IMR-90 (cell line): ENCODE measurements around the gene OPCML. TPM values are rescaled to one million over a fixed set of nuclear protein-coding genes. Genes with fewer than 3 reads are reported as not detected.

Source experiments
- ATAC-seq: fragments of 200-7000 bp; cut with Tn5 transposase; 2 replicates; pipeline ENCODE4 v1.9.1; 2020; ENCODE audit warnings: low read depth, mild to moderate bottlenecking, moderate library complexity
- BruUV-seq: library from RNA; stranded (reverse); fragments of 400-500 nt; replicated peaks from 2 replicates; lab custom pipeline; 2021; lab: Mats Ljungman, UMichigan
- CTCF ChIA-PET: fragments of 300-600 bp; formaldehyde crosslinking; extraction: SDS; loops from one replicate; lab custom pipeline; 2021; ENCODE audit warnings: antibody characterized with exemption; lab: Yijun Ruan, JAX
- POLR2A ChIA-PET: fragments of 300-600 bp; sonication (Branson Sonifier 250); formaldehyde crosslinking; loops from one replicate; lab custom pipeline; 2022; ENCODE audit warnings: antibody characterized with exemption; ENCODE audit not compliant: unreplicated experiment; lab: Charles Lee
- DNase-seq: peaks from one replicate; pipeline ENCODE4 v3.0.0; 2013
- H2AFZ ChIP-seq: replicated peaks from 2 replicates; pipeline ENCODE3; 2013; ENCODE audit warnings: low read length, mild to moderate bottlenecking; ENCODE audit not compliant: poor library complexity
- H2AK5ac ChIP-seq: 2 replicates; pipeline ENCODE4 v1.6.1; 2013; ENCODE audit warnings: low read depth, low read length, inconsistent platforms
- H2AK9ac ChIP-seq: replicated peaks from 2 replicates; pipeline ENCODE3; 2013; ENCODE audit warnings: mild to moderate bottlenecking, low read depth, low read length, moderate library complexity; ENCODE audit not compliant: poor library complexity
- H2BK120ac ChIP-seq: 2 replicates; pipeline ENCODE4 v1.6.1; 2013; ENCODE audit warnings: low read depth, low read length, inconsistent platforms
- H2BK15ac ChIP-seq: 3 replicates; pipeline ENCODE4 v1.6.1; 2013; ENCODE audit warnings: low read depth, low read length, inconsistent platforms
- H2BK20ac ChIP-seq: 2 replicates; pipeline ENCODE4 v1.6.1; 2013; ENCODE audit warnings: low read depth, mild to moderate bottlenecking, inconsistent platforms, low read length, moderate library complexity
- H2BK5ac ChIP-seq: 2 replicates; pipeline ENCODE4 v1.6.1; 2013; ENCODE audit warnings: mild to moderate bottlenecking, low read depth, low read length, inconsistent platforms; ENCODE audit not compliant: poor library complexity, severe bottlenecking
- H3K14ac ChIP-seq: replicated peaks from 2 replicates; pipeline ENCODE4 v1.6.1; 2013; ENCODE audit warnings: low read depth, low read length, inconsistent platforms
- H3K18ac ChIP-seq: 2 replicates; pipeline ENCODE4 v1.6.1; 2013; ENCODE audit warnings: low read depth, low read length, control low read depth
- H3K23ac ChIP-seq: 2 replicates; pipeline ENCODE4 v1.6.1; 2013; ENCODE audit warnings: low read depth, low read length, inconsistent platforms
- H3K27ac ChIP-seq: 2 replicates; pipeline ENCODE4 v1.5.1; 2013; ENCODE audit warnings: mild to moderate bottlenecking, control low read depth, low read length; ENCODE audit not compliant: insufficient read depth
- H3K27me3 ChIP-seq: 2 replicates; pipeline ENCODE4 v1.6.1; 2013; ENCODE audit warnings: low read length; ENCODE audit not compliant: control insufficient read depth, insufficient read depth
- H3K36me3 ChIP-seq: 2 replicates; pipeline ENCODE4 v1.6.1; 2013; ENCODE audit warnings: low read length, mixed read lengths; ENCODE audit not compliant: control insufficient read depth, insufficient read depth
- H3K4ac ChIP-seq: 2 replicates; pipeline ENCODE4 v1.6.1; 2013; ENCODE audit warnings: low read depth, low read length, inconsistent platforms
- H3K4me1 ChIP-seq: 2 replicates; pipeline ENCODE4 v1.6.1; 2013; ENCODE audit warnings: low read length, mixed read lengths; ENCODE audit not compliant: control insufficient read depth, insufficient read depth
- H3K4me2 ChIP-seq: 2 replicates; pipeline ENCODE4 v1.6.1; 2013; ENCODE audit warnings: low read depth, mild to moderate bottlenecking, control low read depth, low read length, moderate library complexity
- H3K4me3 ChIP-seq: 2 replicates; pipeline ENCODE4 v1.5.1; 2013; ENCODE audit warnings: low read depth, mild to moderate bottlenecking, control low read depth, low read length, moderate library complexity; ENCODE audit not compliant: insufficient read depth
- H3K56ac ChIP-seq: 2 replicates; pipeline ENCODE4 v1.6.1; 2013; ENCODE audit warnings: low read length, inconsistent platforms; ENCODE audit not compliant: insufficient read depth; ENCODE audit errors: extremely low read depth
- H3K79me1 ChIP-seq, 2 experiments: 2 replicates each; pipeline ENCODE4 v1.6.1; 2013; ENCODE audit warnings: low read length in 2 of 2, inconsistent platforms in 1 of 2, low read depth in 1 of 2
- H3K9ac ChIP-seq: 2 replicates; pipeline ENCODE4 v1.6.1; 2013; ENCODE audit warnings: low read depth, low read length, control low read depth
- H3K9me1 ChIP-seq: 2 replicates; pipeline ENCODE4 v1.6.1; 2013; ENCODE audit warnings: low read length, inconsistent platforms; ENCODE audit not compliant: insufficient read depth
- H3K9me3 ChIP-seq: 2 replicates; pipeline ENCODE4 v1.6.1; 2013; ENCODE audit warnings: low read length; ENCODE audit not compliant: control insufficient read depth, insufficient read depth
- H4K20me1 ChIP-seq: 2 replicates; pipeline ENCODE4 v1.6.1; 2013; ENCODE audit warnings: low read length, inconsistent platforms; ENCODE audit not compliant: insufficient read depth
- H4K5ac ChIP-seq: 2 replicates; pipeline ENCODE4 v1.6.1; 2013; ENCODE audit warnings: mild to moderate bottlenecking, low read depth, low read length, control low read depth
- H4K8ac ChIP-seq, 2 experiments: 2 replicates each; pipeline ENCODE4 v1.6.1; 2013; ENCODE audit warnings: low read depth in 2 of 2, low read length in 2 of 2, control low read depth in 1 of 2, inconsistent platforms in 1 of 2
- H4K91ac ChIP-seq: 2 replicates; pipeline ENCODE4 v1.6.1; 2013; ENCODE audit warnings: low read depth, low read length, inconsistent platforms; ENCODE audit not compliant: insufficient read depth
- BHLHE40 ChIP-seq: fragments of 150-350 bp; IDR thresholded peaks from 2 replicates; pipeline ENCODE4 v1.6.1; 2016; ENCODE audit warnings: mild to moderate bottlenecking, low read depth, low read length
- CEBPB ChIP-seq: IDR thresholded peaks from 2 replicates; pipeline ENCODE4 v1.6.1; 2012; ENCODE audit warnings: low read depth, low read length, improper control_type of control experiment
- CHD1 ChIP-seq: IDR thresholded peaks from 2 replicates; pipeline ENCODE4 v1.6.1; 2012; ENCODE audit warnings: low read depth, low read length, improper control_type of control experiment
- FOS ChIP-seq: fragments of 150-350 bp; IDR thresholded peaks from 2 replicates; pipeline ENCODE4 v1.6.1; 2016; ENCODE audit warnings: low read depth, low read length
- MAFK ChIP-seq: IDR thresholded peaks from 2 replicates; pipeline ENCODE4 v1.6.1; 2012; ENCODE audit warnings: low read depth, low read length, improper control_type of control experiment
- MXI1 ChIP-seq: IDR thresholded peaks from 2 replicates; pipeline ENCODE4 v1.6.1; 2012; ENCODE audit warnings: low read depth, mild to moderate bottlenecking, low read length, moderate library complexity, borderline replicate concordance
- NFE2L2 ChIP-seq: fragments of 150-350 bp; IDR thresholded peaks from 2 replicates; pipeline ENCODE4 v1.6.1; 2016; ENCODE audit warnings: low read depth, mild to moderate bottlenecking, low read length
- POLR2A ChIP-seq: IDR thresholded peaks from 2 replicates; pipeline ENCODE4 v1.6.1; 2012; ENCODE audit warnings: mild to moderate bottlenecking, low read depth, low read length
- RAD21 ChIP-seq: IDR thresholded peaks from 2 replicates; pipeline ENCODE4 v1.6.1; 2012; ENCODE audit warnings: low read length, improper control_type of control experiment
- RCOR1 ChIP-seq: IDR thresholded peaks from 2 replicates; pipeline ENCODE4 v1.6.1; 2012; ENCODE audit warnings: mild to moderate bottlenecking, low read length, improper control_type of control experiment; ENCODE audit not compliant: insufficient replicate concordance
- SMC3 ChIP-seq: fragments of 150-350 bp; IDR thresholded peaks from 2 replicates; pipeline ENCODE4 v1.6.1; 2016; ENCODE audit warnings: low read depth, mild to moderate bottlenecking, antibody characterized with exemption, low read length, moderate library complexity
- USF2 ChIP-seq: fragments of 150-350 bp; IDR thresholded peaks from 2 replicates; pipeline ENCODE4 v1.6.1; 2017; ENCODE audit warnings: mild to moderate bottlenecking, antibody characterized with exemption, low read length, low read depth
- WGBS, 2 experiments: methylation state at CpG; one replicate each; pipeline versions ENCODE4 v1.1.5 to v1.1.7; 2013; ENCODE audit warnings: missing lambda C conversion rate in 2 of 2; ENCODE audit not compliant: insufficient read length in 1 of 2; ENCODE audit errors: extremely low coverage in 2 of 2; 5-methylcytosine and 5-hydroxymethylcytosine counted together
- dilution Hi-C: fragments of 300-500 bp; cut with HindIII; formaldehyde crosslinking; loops from one replicate; pipeline ENCODE4 v1.14.3; 2018; ENCODE audit warnings: low sequenced_read_pairs; ENCODE audit not compliant: unreplicated experiment
- in situ Hi-C: fragments of 300-500 bp; cut with MboI; formaldehyde crosslinking; loops from 3 replicates; pipeline ENCODE4 v1.14.3; 2019; ENCODE audit warnings: low sequenced_read_pairs, inconsistent platforms, mixed read lengths
- intact Hi-C: fragments of 100-400 bp; cut with micrococcal nuclease; formaldehyde crosslinking; loops from 2 replicates; pipeline ENCODE4 v1.10.0; 2022
- polyA plus RNA-seq, 3 experiments: library from polyadenylated mRNA; depleted of rRNA; stranded (reverse); fragments of >200 nt; gene quantifications; 2 replicates each; pipeline ENCODE4 v1.2.3, GENCODE V29; 2012; ENCODE audit warnings: low replicate concordance in 1 of 3
- total RNA-seq: library from RNA; depleted of rRNA; stranded (reverse); fragments of >200 nt; gene quantifications from 2 replicates; pipeline ENCODE4 v1.2.3, GENCODE V29; 2012
- TF ChIP-seq, protein P1 (sequence below): conservative IDR thresholded peaks from 2 replicates; pipeline ENCODE4 v1.5.1; 2012; ENCODE audit warnings: mild to moderate bottlenecking, low read depth, low read length, improper control_type of control experiment

OPCML gene
- total and polyA plus RNA-seq, 2 of the 4 experiments (the other 2 are of a cell fraction) = under 0.01 to 2.6 TPM

GRCh38 chr11:132874638-132875037, 657.7 kb downstream of the OPCML start:
- dilution Hi-C loops = no loop called here
- H3K9me3 ChIP-seq = no peaks in the 10 kb centered on the region
- H4K91ac ChIP-seq = no peak overlapping the region
- TF ChIP-seq, protein P1, sequence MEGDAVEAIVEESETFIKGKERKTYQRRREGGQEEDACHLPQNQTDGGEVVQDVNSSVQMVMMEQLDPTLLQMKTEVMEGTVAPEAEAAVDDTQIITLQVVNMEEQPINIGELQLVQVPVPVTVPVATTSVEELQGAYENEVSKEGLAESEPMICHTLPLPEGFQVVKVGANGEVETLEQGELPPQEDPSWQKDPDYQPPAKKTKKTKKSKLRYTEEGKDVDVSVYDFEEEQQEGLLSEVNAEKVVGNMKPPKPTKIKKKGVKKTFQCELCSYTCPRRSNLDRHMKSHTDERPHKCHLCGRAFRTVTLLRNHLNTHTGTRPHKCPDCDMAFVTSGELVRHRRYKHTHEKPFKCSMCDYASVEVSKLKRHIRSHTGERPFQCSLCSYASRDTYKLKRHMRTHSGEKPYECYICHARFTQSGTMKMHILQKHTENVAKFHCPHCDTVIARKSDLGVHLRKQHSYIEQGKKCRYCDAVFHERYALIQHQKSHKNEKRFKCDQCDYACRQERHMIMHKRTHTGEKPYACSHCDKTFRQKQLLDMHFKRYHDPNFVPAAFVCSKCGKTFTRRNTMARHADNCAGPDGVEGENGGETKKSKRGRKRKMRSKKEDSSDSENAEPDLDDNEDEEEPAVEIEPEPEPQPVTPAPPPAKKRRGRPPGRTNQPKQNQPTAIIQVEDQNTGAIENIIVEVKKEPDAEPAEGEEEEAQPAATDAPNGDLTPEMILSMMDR = no peak
- TF ChIP-seq RCOR1 (no peak), POLR2A (no peak), USF2 (no peak), BHLHE40 (peak; percentile 59), MAFK (no peak), CEBPB (peak; percentile 26; the same call in 1 of the 2 replicates), NFE2L2 (peak; percentile 15; the same call in 1 of the 2 replicates), RAD21 (no peak), CHD1 (no peak), SMC3 (no peak), FOS (peak; percentile 95), MXI1 (no peak)
- peak overlapping the region; percentile 34; the same call in 1 of the 2 replicates for H3K18ac ChIP-seq
- no peak overlapping the region for H4K8ac ChIP-seq
- H2AK9ac ChIP-seq = no peak overlapping the region
- no peaks in the 10 kb centered on the region for H3K27me3 ChIP-seq
- DNase-seq (peak; percentile 95), ATAC-seq (peak; percentile 99)
- no peak overlapping the region for H3K27ac ChIP-seq
- in situ Hi-C loops = no loop called here
- peak overlapping the region; percentile 48 for H2BK5ac ChIP-seq
- H4K5ac ChIP-seq = no peak overlapping the region
- H2BK20ac ChIP-seq = peak overlapping the region; percentile 92; the same call in 1 of the 2 replicates
- no peak overlapping the region for H2AK5ac ChIP-seq
- no TSS peak for BruUV-seq
- H3K9me1 ChIP-seq = no peaks in the 10 kb centered on the region; the same call in 1 of the 2 replicates
- no peak overlapping the region for H2AFZ ChIP-seq
- H3K4me1 ChIP-seq = peaks cover 9% of the 10 kb centered on the region
- H3K36me3 ChIP-seq = no peaks in the 10 kb centered on the region
- H3K9ac ChIP-seq = no peak overlapping the region
- no peak overlapping the region for H3K4me3 ChIP-seq
- no peak overlapping the region for H3K14ac ChIP-seq
- H3K56ac ChIP-seq = no peak overlapping the region
- H3K4me2 ChIP-seq = peak overlapping the region; percentile 67
- H3K79me1 ChIP-seq = no peaks in the 10 kb centered on the region
- intact Hi-C loops = no loop called here
- H2BK15ac ChIP-seq = no peak overlapping the region
- H2BK120ac ChIP-seq = peak overlapping the region; percentile 61
- WGBS, 2 experiments = no CpG with 5 or more reads among the region's 6 CpGs
- ChIA-PET CTCF (interaction anchor here (0.7 to 1.0 kb wide), 3 partner anchors 10 to 213 kb away, joined by 3 to 6 read pairs (median 3); no protein-coding TSS in a partner anchor), POLR2A (no interaction called here)
- no peak overlapping the region for H3K23ac ChIP-seq
- H4K20me1 ChIP-seq = no peaks in the 10 kb centered on the region
- H3K4ac ChIP-seq = no peak overlapping the region; the same call in 1 of the 2 replicates
